ENCODE measurements around the gene DGKD. TPM values are rescaled to one million over a fixed set of nuclear protein-coding genes. Genes with fewer than 3 reads are reported as not detected.

The DGKD gene
- total and polyA plus RNA-seq, 2 donors from 2014 or later: 2.6 to 32.3 TPM

- no peak for FAIRE-seq
- no peak for TF ChIP-seq CTCF (IDR thresholded peaks at IDR 0.05; ENCODE audit: borderline replicate concordance, extremely low read depth, insufficient read depth)
- Histone ChIP-seq H3K27ac (ENCODE audit: low read depth in 2 of 2, low read length in 2 of 2) (no peak overlapping the region), H3K36me3 (ENCODE audit: control insufficient read depth in 2 of 3, insufficient read depth in 3 of 3, low read length in 3 of 3) (no peaks in the 10 kb centered on the region), H3K27me3 (ENCODE audit: control insufficient read depth, insufficient read depth, low read length) (no peaks in the 10 kb centered on the region), H3K4me1 (ENCODE audit: control insufficient read depth in 2 of 3, insufficient read depth in 2 of 3, low read depth in 1 of 3, low read length in 3 of 3) (peaks cover 0 to 14% (median 0%) of the 10 kb centered on the region in 3 donors), H3K9me3 (ENCODE audit: control insufficient read depth in 2 of 3, insufficient read depth in 1 of 3, low read length in 3 of 3) (no peaks in the 10 kb centered on the region), H3K4me3 (ENCODE audit: low read length in 3 of 3) (no peak overlapping the region), H3K9ac (ENCODE audit: low read length in 3 of 3) (no peak overlapping the region)
- intact Hi-C loops (cut with DNase I): no loop called here
- DNase-seq: no peak
These were observed 29.7 kb downstream of the DGKD start for GRCh38 chr2:233384015-233384414.

- DNase-seq: no peak
- H3K9ac ChIP-seq (ENCODE audit: low read length in 3 of 3): no peak overlapping the region
- no peak for FAIRE-seq
- no peak overlapping the region for H3K4me3 ChIP-seq (ENCODE audit: low read length in 3 of 3)
- no peaks in the 10 kb centered on the region for H3K9me3 ChIP-seq (ENCODE audit: control insufficient read depth in 2 of 3, insufficient read depth in 1 of 3, low read length in 3 of 3)
- intact Hi-C loops (cut with DNase I): no loop called here
- no peak for TF ChIP-seq CTCF (IDR thresholded peaks at IDR 0.05; ENCODE audit: borderline replicate concordance, extremely low read depth, insufficient read depth)
- no peak overlapping the region for H3K27ac ChIP-seq (ENCODE audit: low read depth in 2 of 2, low read length in 2 of 2)
- H3K36me3 ChIP-seq (ENCODE audit: control insufficient read depth in 2 of 3, insufficient read depth in 3 of 3, low read length in 3 of 3): no peaks in the 10 kb centered on the region
- H3K4me1 ChIP-seq (ENCODE audit: control insufficient read depth in 2 of 3, insufficient read depth in 2 of 3, low read depth in 1 of 3, low read length in 3 of 3): peaks cover 0 to 14% (median 0%) of the 10 kb centered on the region in 3 donors
- H3K27me3 ChIP-seq (ENCODE audit: control insufficient read depth, insufficient read depth, low read length): no peaks in the 10 kb centered on the region
These were observed 30.7 kb downstream of the DGKD start for GRCh38 chr2:233384811-233385488.

- no peak for TF ChIP-seq CTCF (IDR thresholded peaks at IDR 0.05; ENCODE audit: borderline replicate concordance, extremely low read depth, insufficient read depth)
- Histone ChIP-seq H3K9me3 (ENCODE audit: control insufficient read depth in 2 of 3, insufficient read depth in 1 of 3, low read length in 3 of 3) (no peaks in the 10 kb centered on the region), H3K9ac (ENCODE audit: low read length in 3 of 3) (no peak overlapping the region), H3K4me1 (ENCODE audit: control insufficient read depth in 2 of 3, insufficient read depth in 2 of 3, low read depth in 1 of 3, low read length in 3 of 3) (peaks cover 0 to 14% (median 0%) of the 10 kb centered on the region in 3 donors), H3K4me3 (ENCODE audit: low read length in 3 of 3) (no peak overlapping the region), H3K36me3 (ENCODE audit: control insufficient read depth in 2 of 3, insufficient read depth in 3 of 3, low read length in 3 of 3) (peaks cover 0 to 4% (median 0%) of the 10 kb centered on the region in 3 donors), H3K27ac (ENCODE audit: low read depth in 2 of 2, low read length in 2 of 2) (no peak overlapping the region), H3K27me3 (ENCODE audit: control insufficient read depth, insufficient read depth, low read length) (no peaks in the 10 kb centered on the region)
- FAIRE-seq (no peak), DNase-seq (peak in 1 of 5 donors; percentile 47)
- intact Hi-C loops (cut with DNase I): no loop called here
These were observed 31.3 kb downstream of the DGKD start for GRCh38 chr2:233385489-233386044.

Data from kidney (tissue), 14 donors.